MM.1S (cell line): ENCODE measurements around the gene VRK3.
A peak's percentile ranks its signal among the peaks of the same experiment; 100 is the strongest.

Experiments
- DNase-seq: peaks from one replicate; pipeline ENCODE4 v3.0.0-alpha.2; 2015
- H2AFZ ChIP-seq: fragments of 300-600 bp; sonication (generic); 2 replicates; pipeline ENCODE4 v1.6.0; 2016; ENCODE audit warnings: antibody characterized with exemption, low read length
- H3F3A ChIP-seq: fragments of 300-600 bp; sonication (generic); 2 replicates; pipeline ENCODE4 v1.6.1; 2016; ENCODE audit warnings: mild to moderate bottlenecking, antibody characterized with exemption, low read length, moderate library complexity, mixed read lengths; ENCODE audit not compliant: insufficient read depth
- H3K27ac ChIP-seq: fragments of 300-600 bp; sonication (generic); 2 replicates; pipeline ENCODE4 v1.5.1; 2016; ENCODE audit warnings: mild to moderate bottlenecking, low read length
- H3K27me3 ChIP-seq: fragments of 300-600 bp; sonication (generic); replicated peaks from 2 replicates; pipeline ENCODE4 v1.6.0; 2016; ENCODE audit warnings: low read length; ENCODE audit not compliant: insufficient read depth
- H3K36me3 ChIP-seq: fragments of 300-600 bp; sonication (generic); replicated peaks from 2 replicates; pipeline ENCODE4 v1.6.1; 2016; ENCODE audit warnings: mild to moderate bottlenecking, low read length, mixed read lengths; ENCODE audit not compliant: insufficient read depth
- H3K4me1 ChIP-seq: fragments of 300-600 bp; sonication (generic); 2 replicates; pipeline ENCODE4 v1.6.1; 2016; ENCODE audit warnings: low read length, mixed read lengths
- H3K4me2 ChIP-seq: fragments of 300-600 bp; sonication (generic); 2 replicates; pipeline ENCODE4 v1.6.0; 2016; ENCODE audit warnings: low read depth, low read length
- H3K4me3 ChIP-seq: fragments of 300-600 bp; sonication (generic); 2 replicates; pipeline ENCODE4 v1.5.1; 2016; ENCODE audit warnings: low read length, mixed read lengths
- H3K79me2 ChIP-seq: fragments of 300-600 bp; sonication (generic); 2 replicates; pipeline ENCODE4 v1.6.1; 2016; ENCODE audit warnings: mixed run types, low read length, mixed read lengths
- H3K9ac ChIP-seq: fragments of 300-600 bp; sonication (generic); 2 replicates; pipeline ENCODE4 v1.6.1; 2016; ENCODE audit warnings: low read length, mixed read lengths
- H3K9me2 ChIP-seq: fragments of 300-600 bp; sonication (generic); replicated peaks from 2 replicates; pipeline ENCODE4 v1.6.1; 2016; ENCODE audit warnings: mild to moderate bottlenecking, low read length, mixed read lengths; ENCODE audit not compliant: insufficient read depth
- H3K9me3 ChIP-seq: fragments of 300-600 bp; sonication (generic); replicated peaks from 2 replicates; pipeline ENCODE4 v1.6.1; 2016; ENCODE audit warnings: mild to moderate bottlenecking, low read length, mixed read lengths; ENCODE audit not compliant: insufficient read depth
- H4K20me1 ChIP-seq: fragments of 300-600 bp; sonication (generic); 2 replicates; pipeline ENCODE4 v1.6.1; 2016; ENCODE audit warnings: mild to moderate bottlenecking, low read length, moderate library complexity, mixed read lengths; ENCODE audit not compliant: insufficient read depth
- EZH2 ChIP-seq: fragments of 300-600 bp; sonication (generic); optimal IDR thresholded peaks from 2 replicates; pipeline ENCODE3; 2017; ENCODE audit warnings: low read depth, mild to moderate bottlenecking, antibody characterized with exemption, low read length, mixed read lengths
- EZH2phosphoT487 ChIP-seq: fragments of 300-600 bp; sonication (generic); IDR thresholded peaks from 2 replicates; pipeline ENCODE4 v1.6.1; 2018; ENCODE audit warnings: antibody characterized with exemption, low read length
- TF ChIP-seq, protein P1 (sequence below): fragments of 300-600 bp; sonication (generic); IDR thresholded peaks from 2 replicates; pipeline ENCODE4 v1.5.1; 2016; ENCODE audit warnings: antibody characterized with exemption, low read length, mixed read lengths

Gene VRK3

DNA sequence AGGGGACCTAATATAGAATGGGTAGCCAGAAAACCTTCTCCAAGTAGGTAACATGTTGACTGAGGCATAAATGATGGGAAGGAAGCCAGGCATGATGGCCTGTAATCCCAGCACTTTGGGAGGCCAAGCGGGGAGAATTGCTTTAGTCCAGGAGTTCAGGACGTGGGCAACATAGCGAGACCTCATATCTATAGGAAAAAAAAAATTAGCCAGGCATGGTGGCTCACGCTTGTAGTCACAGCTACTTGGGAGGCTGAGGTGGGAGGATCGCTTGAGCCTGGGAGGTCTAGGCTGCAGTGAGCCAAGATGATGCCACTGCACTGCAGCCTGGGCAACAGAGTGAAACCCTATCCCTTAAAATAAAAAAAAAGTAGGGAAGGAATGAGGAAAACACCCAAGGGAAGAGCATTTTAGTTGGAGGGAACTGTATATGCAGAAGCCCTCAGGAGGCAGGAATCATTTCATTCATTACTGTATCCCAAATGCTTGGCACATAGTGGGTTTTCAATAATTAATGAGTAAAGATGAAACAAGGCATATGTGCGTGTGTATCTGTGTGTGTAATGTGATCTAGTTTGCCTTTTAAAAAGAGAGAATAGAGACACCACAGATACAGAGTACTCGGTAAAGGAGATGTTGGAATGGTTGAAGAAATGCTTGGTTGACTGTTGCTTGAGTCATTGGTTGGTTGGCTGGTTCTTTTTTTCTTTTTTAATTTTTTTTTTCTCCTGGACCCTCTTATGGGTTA is 93.7 kb downstream of the VRK3 start:
- H3K9me3 ChIP-seq, result no peaks in the 10 kb centered on the region
- H3K36me3 ChIP-seq, result peaks cover 10% of the 10 kb centered on the region; the same call in 1 of the 2 replicates
- no peaks in the 10 kb centered on the region for H3K27me3 ChIP-seq
- H3K4me2 ChIP-seq, result no peak overlapping the region
- H3K27ac ChIP-seq, result no peak overlapping the region
- H3K9ac ChIP-seq, result no peak overlapping the region
- peaks cover 3% of the 10 kb centered on the region for H3F3A ChIP-seq
- no peaks in the 10 kb centered on the region for H4K20me1 ChIP-seq
- DNase-seq, result no peak
- TF ChIP-seq EZH2phosphoT487 (no peak), EZH2 (no peak)
- TF ChIP-seq, protein P1, sequence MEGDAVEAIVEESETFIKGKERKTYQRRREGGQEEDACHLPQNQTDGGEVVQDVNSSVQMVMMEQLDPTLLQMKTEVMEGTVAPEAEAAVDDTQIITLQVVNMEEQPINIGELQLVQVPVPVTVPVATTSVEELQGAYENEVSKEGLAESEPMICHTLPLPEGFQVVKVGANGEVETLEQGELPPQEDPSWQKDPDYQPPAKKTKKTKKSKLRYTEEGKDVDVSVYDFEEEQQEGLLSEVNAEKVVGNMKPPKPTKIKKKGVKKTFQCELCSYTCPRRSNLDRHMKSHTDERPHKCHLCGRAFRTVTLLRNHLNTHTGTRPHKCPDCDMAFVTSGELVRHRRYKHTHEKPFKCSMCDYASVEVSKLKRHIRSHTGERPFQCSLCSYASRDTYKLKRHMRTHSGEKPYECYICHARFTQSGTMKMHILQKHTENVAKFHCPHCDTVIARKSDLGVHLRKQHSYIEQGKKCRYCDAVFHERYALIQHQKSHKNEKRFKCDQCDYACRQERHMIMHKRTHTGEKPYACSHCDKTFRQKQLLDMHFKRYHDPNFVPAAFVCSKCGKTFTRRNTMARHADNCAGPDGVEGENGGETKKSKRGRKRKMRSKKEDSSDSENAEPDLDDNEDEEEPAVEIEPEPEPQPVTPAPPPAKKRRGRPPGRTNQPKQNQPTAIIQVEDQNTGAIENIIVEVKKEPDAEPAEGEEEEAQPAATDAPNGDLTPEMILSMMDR, result no peak
- no peak overlapping the region for H3K4me3 ChIP-seq
- no peak overlapping the region for H2AFZ ChIP-seq
- peaks cover 17% of the 10 kb centered on the region for H3K4me1 ChIP-seq
- no peaks in the 10 kb centered on the region for H3K9me2 ChIP-seq
- peaks cover 29% of the 10 kb centered on the region for H3K79me2 ChIP-seq

GRCh38 chr19:49930483-49931011 is 94.6 kb downstream of the VRK3 start:
- TF ChIP-seq, protein P1, result no peak
- no peak for TF ChIP-seq EZH2
- no peak for TF ChIP-seq EZH2phosphoT487
- H3K27ac ChIP-seq, result no peak overlapping the region
- no peaks in the 10 kb centered on the region for H4K20me1 ChIP-seq
- peaks cover 3% of the 10 kb centered on the region for H3F3A ChIP-seq
- peak overlapping the region; percentile 46; the same call in 1 of the 2 replicates for H3K4me2 ChIP-seq
- H3K9ac ChIP-seq, result no peak overlapping the region
- no peaks in the 10 kb centered on the region for H3K27me3 ChIP-seq
- no peak overlapping the region for H3K4me3 ChIP-seq
- no peaks in the 10 kb centered on the region for H3K9me2 ChIP-seq
- no peak overlapping the region for H2AFZ ChIP-seq
- peaks cover 17% of the 10 kb centered on the region for H3K4me1 ChIP-seq
- peaks cover 10% of the 10 kb centered on the region; the same call in 1 of the 2 replicates for H3K36me3 ChIP-seq
- H3K79me2 ChIP-seq, result peaks cover 38% of the 10 kb centered on the region
- H3K9me3 ChIP-seq, result no peaks in the 10 kb centered on the region
- no peak for DNase-seq

- Histone ChIP-seq H3K4me2 (peak overlapping the region; percentile 93), H3K4me3 (peak overlapping the region; percentile 86), H3F3A (peaks cover 3% of the 10 kb centered on the region), H3K36me3 (peaks cover 10% of the 10 kb centered on the region; the same call in 1 of the 2 replicates), H3K9me2 (no peaks in the 10 kb centered on the region), H3K4me1 (peaks cover 17% of the 10 kb centered on the region), H4K20me1 (no peaks in the 10 kb centered on the region), H3K9ac (peak overlapping the region; percentile 95), H3K27me3 (no peaks in the 10 kb centered on the region), H3K27ac (peak overlapping the region; percentile 90), H2AFZ (peak overlapping the region; percentile 63), H3K79me2 (peaks cover 45% of the 10 kb centered on the region), H3K9me3 (no peaks in the 10 kb centered on the region)
- DNase-seq, result peak; percentile 95
- no peak for TF ChIP-seq EZH2phosphoT487
- TF ChIP-seq EZH2, result no peak
- TF ChIP-seq, protein P1, result no peak
These were observed 95.3 kb downstream of the VRK3 start for GRCh38 chr19:49929611-49930482.
